HepG2 (cell line): Measurements from ENCODE around the gene LAMA1. TPM values are rescaled to one million over a fixed set of nuclear protein-coding genes. Genes with fewer than 3 reads are reported as not detected.

Source experiments
- ATAC-seq: fragments of 200-7000 bp; cut with Tn5 transposase; 3 replicates; pipeline ENCODE4 v1.9.1; 2020; ENCODE audit warnings: mild to moderate bottlenecking, moderate library complexity
- BruUV-seq: library from RNA; stranded (reverse); fragments of 400-500 nt; replicated peaks from 2 replicates; lab custom pipeline; 2021; lab: Mats Ljungman, UMichigan
- CTCF ChIA-PET: fragments of 300-600 bp; formaldehyde crosslinking; extraction: SDS; loops from one replicate; lab custom pipeline; 2021; ENCODE audit warnings: low total read pairs, inconsistent platforms, low intra/inter-chr PET ratio; lab: Yijun Ruan, JAX
- POLR2A ChIA-PET: fragments of 350-600 bp; sonication (Branson Sonifier 250); formaldehyde crosslinking; loops from one replicate; lab custom pipeline; 2020; ENCODE audit warnings: antibody characterized with exemption, inconsistent platforms; lab: Yijun Ruan, JAX
- DNase-seq: peaks from one replicate; pipeline ENCODE4 v3.0.0-alpha.2; 2015; ENCODE audit warnings: low spot score
- FAIRE-seq: peaks from 3 replicates; lab custom pipeline; 2011; peaks lifted over from hg19 to GRCh38; lab: Jason Lieb, UNC
- H2AFZ ChIP-seq: one replicate; pipeline ENCODE4 v1.6.1; 2011; ENCODE audit warnings: low read length, inconsistent platforms
- H3K27ac ChIP-seq: fragments of 300-600 bp; 3 replicates; pipeline ENCODE4 v1.8.0; 2011; ENCODE audit warnings: mixed run types, mild to moderate bottlenecking, mixed read lengths, low read length, inconsistent platforms; ENCODE audit not compliant: insufficient read depth; ENCODE audit errors: extremely low read length
- H3K27me3 ChIP-seq, 2 experiments: fragments of 200-600 bp in 1 of 2; 2 replicates in 1 of 2; 3 replicates in 1 of 2; pipeline versions ENCODE4 v1.6.0 to v1.8.0; 2011; ENCODE audit warnings: low read length in 2 of 2, mild to moderate bottlenecking in 2 of 2, moderate library complexity in 2 of 2, inconsistent platforms in 1 of 2; ENCODE audit not compliant: insufficient read depth in 2 of 2, control insufficient read depth in 1 of 2
- H3K36me3 ChIP-seq, 2 experiments: fragments of 200-600 bp in 1 of 2; replicated peaks in 1 of 2; 2 replicates in 1 of 2; 3 replicates in 1 of 2; pipeline versions ENCODE4 v1.5.1 to v1.8.0; 2011; ENCODE audit warnings: low read length in 2 of 2, inconsistent platforms in 1 of 2; ENCODE audit not compliant: insufficient read depth in 2 of 2, control insufficient read depth in 1 of 2
- H3K4me1 ChIP-seq: 2 replicates; pipeline ENCODE4 v1.5.1; 2012; ENCODE audit warnings: low read length, inconsistent platforms; ENCODE audit not compliant: insufficient read depth
- H3K4me2 ChIP-seq: 2 replicates; pipeline ENCODE4 v1.6.0; 2011; ENCODE audit warnings: low read depth, low read length, inconsistent platforms
- H3K4me3 ChIP-seq, 3 experiments: fragments of 200-600 bp in 1 of 3; sonication (generic), shearing (Covaris generic) in 1 of 3; replicated peaks in 1 of 3; 2 replicates each; pipeline ENCODE4 v1.5.1; 2011 to 2016; ENCODE audit warnings: low read length in 3 of 3, inconsistent platforms in 2 of 3, low read depth in 2 of 3, mild to moderate bottlenecking in 2 of 3, control low read depth in 1 of 3, mixed read lengths in 1 of 3; ENCODE audit not compliant: insufficient read depth in 1 of 3
- H3K79me2 ChIP-seq: one replicate; pipeline ENCODE4 v1.6.1; 2011; ENCODE audit warnings: low read length, inconsistent platforms; ENCODE audit not compliant: insufficient read depth
- H3K9ac ChIP-seq: 2 replicates; pipeline ENCODE4 v1.6.0; 2011; ENCODE audit warnings: mild to moderate bottlenecking, low read depth, low read length, inconsistent platforms; ENCODE audit not compliant: insufficient read depth
- H3K9me3 ChIP-seq: 2 replicates; pipeline ENCODE4 v1.5.1; 2012; ENCODE audit warnings: mild to moderate bottlenecking, low read length
- H4K20me1 ChIP-seq: 2 replicates; pipeline ENCODE4 v1.6.0; 2011; ENCODE audit warnings: inconsistent platforms, mild to moderate bottlenecking, low read length, moderate library complexity; ENCODE audit not compliant: insufficient read depth
- KAT7 ChIP-seq: IDR thresholded peaks from 2 replicates; pipeline ENCODE4 v1.6.1; 2018; ENCODE audit warnings: borderline replicate concordance, missing compliant biosample characterization
- MIER3 ChIP-seq: IDR thresholded peaks from 2 replicates; pipeline ENCODE4 v1.6.1; 2016; ENCODE audit warnings: missing compliant biosample characterization, borderline replicate concordance
- NFAT5 ChIP-seq: sonication (generic); formaldehyde crosslinking; IDR thresholded peaks from 2 replicates; pipeline ENCODE4 v1.4.0; 2020; ENCODE audit warnings: missing genetic modification reagents
- ZNF124 ChIP-seq: sonication (generic); formaldehyde crosslinking; IDR thresholded peaks from 2 replicates; pipeline ENCODE4 v1.4.0; 2020; ENCODE audit warnings: missing genetic modification reagents
- ZNF275 ChIP-seq: sonication (generic); formaldehyde crosslinking; IDR thresholded peaks from 2 replicates; pipeline ENCODE4 v1.8.0; 2022; ENCODE audit warnings: missing genetic modification reagents, mild to moderate bottlenecking, inconsistent platforms, borderline replicate concordance
- WGBS: methylation state at CpG from one replicate; pipeline ENCODE4 v1.1.6; 2017; ENCODE audit warnings: low lambda C conversion rate; 5-methylcytosine and 5-hydroxymethylcytosine counted together
- in situ Hi-C: cut with HindIII; loops from 2 replicates; pipeline ENCODE4 v1.10.0; 2017; ENCODE audit warnings: low pct_unique_long_range_greater_than_20kb; ENCODE audit not compliant: extremely low pct_ligation_motif_present
- intact Hi-C: fragments of 100-400 bp; cut with micrococcal nuclease; formaldehyde crosslinking; loops from one replicate; pipeline ENCODE4 v1.10.0; 2022; ENCODE audit not compliant: unreplicated experiment
- polyA plus RNA-seq, 8 experiments: library from polyadenylated mRNA; depleted of rRNA in 3 of 8; stranded (reverse) in 7 of 8; unstranded in 1 of 8; fragments of >200 nt; fragmentation: Illumina TruSeq in 4 of 8; extraction: Trizol in 4 of 8; gene quantifications; 2 replicates each; pipeline versions ENCODE4 v1.2.1 to v1.2.3, GENCODE V29; 2011 to 2016; ENCODE audit warnings: low read depth in 4 of 8, missing spikeins in 1 of 8, mixed read lengths in 1 of 8; ENCODE audit not compliant: insufficient read depth in 1 of 8
- total RNA-seq, 5 experiments: library from RNA; depleted of rRNA; stranded (reverse); fragments of >200 nt; fragmentation: Illumina TruSeq; extraction: Trizol; gene quantifications; 2 replicates each; pipeline ENCODE4 v1.2.3, GENCODE V29; 2016; ENCODE audit warnings: low read depth in 1 of 5

LAMA1 gene
- total and polyA plus RNA-seq, 2 of the 13 experiments (the other 11 are each of a cell fraction or from before 2014, with no cell fraction given), result 0.05 to 0.44 TPM

GRCh38 chr18:6927153-6927552 is 190.4 kb downstream of the LAMA1 start:
- no peaks in the 10 kb centered on the region for H3K36me3 ChIP-seq
- no peak for DNase-seq
- intact Hi-C loops, result no loop called here
- no TSS peak for BruUV-seq
- no peaks in the 10 kb centered on the region for H3K27me3 ChIP-seq
- H2AFZ ChIP-seq, result no peak overlapping the region
- no peak overlapping the region for H3K4me2 ChIP-seq
- WGBS, result 51% methylated on average over 2 of the region's 2 CpGs
- H3K4me1 ChIP-seq, result peaks cover 42% of the 10 kb centered on the region
- H4K20me1 ChIP-seq, result no peaks in the 10 kb centered on the region
- TF ChIP-seq KAT7 (CRISPR knock-in tag), result no peak
- no peak for TF ChIP-seq NFAT5 (CRISPR knock-in tag)
- TF ChIP-seq MIER3, result no peak
- TF ChIP-seq ZNF275 (CRISPR knock-in tag), result no peak
- TF ChIP-seq ZNF124 (CRISPR knock-in tag), result no peak
- TF ChIP-seq, all 625 proteins: peak for 0
- in situ Hi-C loops, result loop anchor here (10.0 kb wide), 2 partner anchors 68 to 248 kb away; no protein-coding TSS in a partner anchor
- POLR2A ChIA-PET, result no interaction called here
- no peak for ATAC-seq
- CTCF ChIA-PET, result no interaction called here
- FAIRE-seq, result no peak
- no peak overlapping the region for H3K9ac ChIP-seq
- no peak overlapping the region for H3K27ac ChIP-seq
- no peak overlapping the region for H3K4me3 ChIP-seq
- H3K79me2 ChIP-seq, result no peaks in the 10 kb centered on the region
- no peaks in the 10 kb centered on the region for H3K9me3 ChIP-seq
